HG03175 (cell line): ENCODE data around the gene CNTNAP1.
"Not testable (repeated sequence)": the region's sequence is repeated elsewhere in the genome, so short reads cannot be mapped to it uniquely, and the experiment has no call there.

Experiments used
- ATAC-seq: cut with Tn5 transposase; IDR thresholded peaks from one replicate; pipeline ENCODE4 v1.9.1; 2021; ENCODE audit warnings: mild to moderate bottlenecking, moderate library complexity; ENCODE audit not compliant: unreplicated experiment

Gene CNTNAP1

DNA sequence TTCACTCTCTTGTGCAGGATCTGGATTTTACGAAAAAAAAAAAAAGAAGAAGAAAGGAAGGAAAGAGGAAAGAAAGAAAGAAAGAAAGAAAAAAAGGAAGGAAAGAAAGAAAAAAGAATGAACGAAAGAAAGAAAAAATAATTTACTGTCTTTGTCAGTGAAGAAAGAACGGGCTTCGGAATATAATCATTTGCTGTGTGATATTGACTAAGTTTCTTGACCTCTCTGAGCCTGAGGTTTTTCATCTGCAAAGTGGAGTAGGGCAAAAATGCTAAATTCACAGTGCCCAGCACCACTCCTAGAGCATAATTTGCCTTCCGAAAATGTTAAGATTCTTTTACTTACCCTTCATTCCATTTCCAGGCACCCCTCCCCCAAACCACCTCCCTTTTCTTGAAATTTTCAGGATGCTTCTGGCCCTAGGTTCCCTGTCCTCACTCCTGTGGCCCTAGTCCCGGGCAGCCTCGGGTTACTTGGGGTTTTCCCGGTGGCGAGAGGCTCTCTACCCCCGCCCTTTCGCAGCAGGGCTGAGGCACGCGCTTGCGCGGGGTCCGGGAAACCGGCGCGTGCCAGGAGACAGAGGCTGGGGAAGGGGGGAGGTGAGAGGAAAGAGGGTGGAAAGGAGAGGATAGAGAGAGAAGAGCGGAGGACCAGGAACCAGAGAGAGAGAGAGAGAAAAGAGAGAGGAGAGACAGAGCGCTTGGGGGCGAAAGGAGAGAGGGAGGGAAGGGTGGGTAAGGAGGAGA lies at the start of gene CNTNAP1:
TSS of gene CNTNAP1 (plus strand) at position 556 of the 746 bp plus-strand sequence. CDS start 299 bp downstream, outside the sequence.
- ATAC-seq = no peak

DNA sequence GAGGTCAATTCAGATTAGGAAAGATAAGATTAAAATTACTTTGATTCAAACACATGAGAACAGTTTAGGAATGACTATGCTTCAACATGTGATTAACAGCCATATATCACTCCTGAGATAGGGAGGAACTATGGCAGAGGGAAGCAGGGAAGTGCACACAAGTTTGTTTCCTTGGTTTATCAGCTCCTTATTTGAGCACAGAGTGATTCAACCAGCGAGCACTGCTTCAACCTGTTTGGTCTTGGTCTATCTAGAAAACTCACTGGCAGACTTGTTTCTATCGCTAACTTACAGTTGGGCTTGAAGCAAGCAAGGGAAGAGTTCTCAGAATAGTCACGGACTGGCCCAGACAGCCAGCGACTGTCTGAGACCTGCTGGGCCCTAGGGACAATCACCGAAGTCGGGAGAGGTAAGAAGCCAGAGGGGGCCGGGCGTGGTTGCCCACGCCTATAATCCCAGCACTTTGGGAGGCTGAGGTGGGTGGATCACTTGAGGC lies 49.3 kb upstream of the CNTNAP1 start:
- ATAC-seq = no peak

GRCh38 chr17:42639525-42640113 lies 42.7 kb upstream of the CNTNAP1 start:
- no peak for ATAC-seq

DNA sequence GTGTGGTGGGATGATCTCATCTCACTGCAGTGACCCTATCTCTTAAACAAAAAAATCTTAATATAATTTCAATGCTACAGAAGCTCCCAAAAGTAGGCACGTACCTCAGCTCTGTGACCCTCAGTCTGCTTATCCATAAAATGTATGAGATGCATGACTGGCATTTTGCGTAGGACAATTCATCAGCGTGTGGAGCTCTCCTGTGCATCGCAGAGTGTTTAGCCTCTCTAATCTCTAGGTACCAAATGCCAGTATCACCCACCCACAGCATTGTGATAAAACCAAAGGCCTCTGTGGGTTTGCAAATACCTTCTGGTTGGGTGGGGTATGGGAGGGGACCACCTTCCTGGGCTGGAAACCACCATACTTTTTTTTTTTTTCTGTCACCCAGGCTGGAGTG lies 42.2 kb upstream of the CNTNAP1 start:
- no peak for ATAC-seq

DNA sequence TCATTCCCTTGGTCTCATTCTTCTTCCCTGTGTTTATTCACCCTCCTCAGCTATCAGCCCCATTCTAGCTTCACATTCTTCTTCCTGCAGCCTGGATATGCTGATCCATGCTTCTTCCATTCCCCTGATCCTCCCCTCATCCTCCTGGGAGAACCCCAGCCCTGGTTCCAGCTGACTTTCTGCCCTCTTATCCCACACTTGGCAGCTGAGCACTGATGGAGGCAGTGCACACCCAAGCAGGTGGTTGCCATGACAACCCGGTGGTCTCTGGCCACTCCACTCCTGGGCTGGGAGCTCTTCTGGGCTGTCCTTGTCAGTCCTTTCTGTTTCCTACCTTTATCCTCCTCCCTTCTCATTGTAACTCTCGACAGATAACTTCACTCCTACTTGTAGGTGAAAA lies 40.0 kb upstream of the CNTNAP1 start:
- no peak for ATAC-seq

DNA sequence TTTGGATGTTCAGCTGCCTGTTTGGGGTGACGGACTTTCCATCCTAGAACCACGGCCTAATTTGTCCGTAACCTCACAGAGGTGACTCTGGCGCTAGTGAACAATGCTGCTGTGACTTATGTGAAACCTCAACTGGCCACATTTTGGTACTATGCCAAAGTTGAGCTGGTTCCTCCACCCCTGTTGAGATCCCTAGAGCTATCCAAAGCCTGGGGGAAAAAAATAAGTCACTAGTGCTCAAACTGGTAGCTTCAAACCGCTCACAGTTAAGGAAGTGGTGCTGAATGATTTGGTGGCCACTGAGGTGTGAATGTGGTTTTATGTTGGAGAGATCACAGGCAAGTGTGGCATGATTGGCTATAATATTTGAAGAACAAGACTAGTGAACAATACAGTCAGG lies 34.6 kb upstream of the CNTNAP1 start:
- ATAC-seq = no peak

DNA sequence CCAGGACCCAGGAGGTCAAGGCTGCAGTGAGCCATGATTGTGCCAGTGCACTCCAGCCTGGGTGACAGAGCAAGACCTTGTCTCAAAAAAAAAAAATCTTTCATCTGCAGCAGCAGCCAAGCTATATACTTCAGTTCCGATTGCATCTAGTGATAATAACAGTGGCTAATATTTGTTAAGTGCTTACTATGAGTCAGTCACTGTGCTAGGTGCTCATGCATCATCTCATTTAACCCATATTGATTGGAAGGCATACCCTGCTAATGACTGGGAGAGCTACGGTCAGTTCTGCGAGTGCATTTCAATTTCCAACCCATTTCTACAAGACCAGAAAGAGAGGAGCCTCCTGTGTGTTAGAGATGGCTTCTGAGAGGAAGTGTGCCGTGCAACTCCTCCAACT lies 30.9 kb upstream of the CNTNAP1 start:
- ATAC-seq = no peak

DNA sequence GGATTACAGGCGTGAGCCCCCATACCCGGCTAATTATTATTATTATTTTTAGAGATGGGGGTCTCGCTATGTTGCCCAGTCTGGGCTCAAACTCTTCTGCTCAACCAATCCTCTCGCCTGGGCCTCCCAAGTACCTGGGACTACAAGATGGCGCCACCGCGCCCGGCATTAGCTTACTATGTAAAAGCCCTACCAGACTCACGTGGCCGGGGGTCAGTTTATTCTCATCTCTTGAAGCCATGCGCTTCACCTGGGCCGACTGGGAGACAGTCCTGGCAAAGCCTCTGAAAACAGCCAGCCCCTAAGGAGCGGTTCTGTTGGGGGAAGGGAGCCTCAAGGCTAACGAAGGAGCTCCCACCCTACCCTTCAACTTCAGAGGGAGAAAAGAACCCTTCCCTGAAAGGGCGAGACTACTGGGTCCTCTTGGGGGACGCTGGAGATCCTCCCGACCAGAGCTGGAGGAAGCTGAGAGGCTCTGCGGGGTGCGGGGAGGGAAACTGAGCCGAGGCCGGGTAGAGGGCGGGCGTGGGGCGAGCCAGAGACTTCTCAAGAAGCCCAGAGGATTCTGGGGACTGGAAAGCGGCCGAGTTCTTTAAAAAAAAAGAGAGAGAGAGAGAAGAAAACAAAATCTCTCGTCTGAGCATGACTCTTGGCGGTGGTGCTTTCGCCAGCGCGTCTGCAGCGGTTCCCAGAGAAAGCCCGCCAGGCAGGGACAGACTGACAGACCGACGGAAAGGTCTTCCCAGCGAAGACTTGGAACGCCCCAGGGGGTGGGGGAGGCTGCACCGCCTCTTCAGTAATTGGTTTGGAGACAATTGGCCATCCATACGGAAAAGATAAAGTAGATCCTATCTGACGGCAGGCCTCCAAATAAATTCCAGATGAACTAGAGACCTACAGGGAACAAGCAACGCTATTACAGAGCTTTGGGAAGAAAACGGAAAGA lies 28.9 kb upstream of the CNTNAP1 start:
- no peak for ATAC-seq

DNA sequence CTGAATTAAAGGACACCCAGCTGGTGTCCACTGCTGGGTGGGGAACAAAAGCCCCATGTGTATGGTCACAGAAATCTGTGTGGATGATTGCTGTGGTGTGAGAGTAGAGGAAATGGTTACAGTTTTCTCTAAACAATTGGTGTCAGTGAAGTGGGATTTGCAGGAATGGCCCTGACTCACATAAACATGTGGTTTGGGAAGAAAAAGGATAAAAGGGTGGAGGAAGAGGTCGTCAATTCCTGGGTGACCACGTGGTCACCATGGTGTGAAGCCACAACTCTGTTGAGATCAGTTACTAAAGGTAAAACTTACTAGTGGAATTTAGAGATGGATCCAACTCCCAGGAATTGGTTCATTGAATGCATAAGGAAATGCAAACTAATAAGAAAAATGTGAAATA lies 26.8 kb upstream of the CNTNAP1 start:
- ATAC-seq = no peak

GRCh38 chr17:42657824-42658588 lies 24.3 kb upstream of the CNTNAP1 start:
- ATAC-seq = no peak

DNA sequence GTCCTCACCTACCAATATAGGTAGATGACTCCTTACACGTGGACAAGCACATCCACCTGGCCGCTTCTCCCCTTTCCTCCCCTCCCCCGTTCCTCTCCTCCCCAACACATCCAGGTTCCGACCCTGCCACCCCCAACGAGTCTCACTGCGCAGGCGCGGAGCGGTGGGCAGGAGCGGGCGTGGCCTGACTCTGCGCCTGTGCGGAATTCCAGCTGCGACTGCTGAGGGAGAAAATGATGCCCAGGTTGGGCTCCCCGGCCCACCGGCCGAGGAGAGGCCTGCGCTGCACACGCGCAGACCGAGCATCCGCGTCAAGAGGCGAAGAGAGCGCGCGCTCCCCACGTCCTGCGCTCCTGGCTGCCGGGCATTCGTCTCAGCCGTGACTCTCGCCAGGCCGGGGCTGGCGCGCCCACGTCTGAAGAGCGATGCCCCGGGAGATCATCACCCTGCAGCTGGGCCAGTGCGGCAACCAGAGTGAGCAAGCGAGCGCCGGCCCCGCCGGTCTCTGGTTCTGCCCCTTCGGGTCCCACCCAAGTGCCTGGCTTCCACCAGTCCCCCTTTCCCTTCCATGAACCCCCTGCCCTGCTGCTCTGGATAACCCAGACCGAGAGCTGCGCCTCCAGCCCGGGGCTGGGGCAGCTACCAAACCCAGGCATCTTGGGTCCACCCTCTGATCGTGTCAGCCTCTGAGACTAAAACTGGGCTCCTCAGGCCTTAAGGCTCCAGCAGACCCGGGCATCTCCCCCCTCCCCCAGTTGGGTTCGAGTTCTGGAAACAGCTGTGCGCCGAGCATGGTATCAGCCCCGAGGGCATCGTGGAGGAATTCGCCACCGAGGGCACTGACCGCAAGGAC lies 23.0 kb upstream of the CNTNAP1 start, which contains the start of gene TUBG2:
TSS of gene TUBG2 (plus strand) at position 206 of the 853 bp plus-strand sequence. CDS start at position 426, 220 bp downstream.
- peak; percentile 44 for ATAC-seq

GRCh38 chr17:42659932-42660274 lies 22.4 kb upstream of the CNTNAP1 start:
- ATAC-seq = not testable (repeated sequence)

DNA sequence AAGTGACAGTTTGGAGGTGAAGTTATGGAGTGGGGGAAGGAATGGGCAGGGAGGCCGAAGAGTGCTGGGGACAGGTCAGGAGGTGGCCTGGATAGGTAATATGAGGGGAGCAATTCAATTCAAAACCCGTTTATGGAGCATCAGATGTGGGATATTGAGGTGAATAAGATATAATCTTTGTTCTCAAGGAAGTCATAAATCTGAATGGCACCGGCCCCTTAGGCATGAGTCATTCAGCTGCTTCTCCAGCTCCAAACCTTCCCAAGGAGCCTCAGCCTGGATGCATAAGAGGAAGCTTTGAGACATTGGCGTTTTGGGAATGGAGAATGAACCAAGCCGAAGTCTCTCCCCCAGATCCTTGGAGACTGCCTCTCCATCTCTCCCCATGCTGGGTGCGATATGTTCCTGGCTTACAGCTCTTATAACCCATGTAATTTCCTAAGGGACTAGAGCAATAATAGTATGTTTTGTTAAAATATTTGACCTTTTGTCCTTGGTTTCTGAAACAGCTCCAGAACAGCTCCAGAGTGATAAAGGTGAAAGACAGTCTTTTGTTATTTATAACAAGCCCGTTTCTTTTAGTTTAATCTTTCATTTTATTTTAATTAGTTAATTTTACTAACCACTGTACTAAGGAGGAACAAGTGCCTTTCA lies 21.5 kb upstream of the CNTNAP1 start:
- ATAC-seq = no peak

DNA sequence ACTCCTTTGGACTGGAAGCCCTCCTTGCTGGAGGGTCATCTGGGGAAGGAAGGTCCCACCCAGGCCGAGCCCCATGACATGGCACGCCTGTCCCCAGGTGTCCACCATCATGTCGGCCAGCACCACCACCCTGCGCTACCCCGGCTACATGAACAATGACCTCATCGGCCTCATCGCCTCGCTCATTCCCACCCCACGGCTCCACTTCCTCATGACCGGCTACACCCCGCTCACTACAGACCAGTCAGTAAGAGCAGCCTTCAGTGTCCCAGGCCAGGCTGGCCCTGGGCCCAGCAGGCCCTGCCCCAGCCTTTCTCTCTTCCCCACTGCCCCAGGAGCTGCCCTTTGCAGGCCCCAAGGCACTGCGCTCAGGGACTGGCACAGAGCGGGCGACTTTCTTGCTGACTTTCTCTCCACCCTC lies 16.7 kb upstream of the CNTNAP1 start:
- ATAC-seq = no peak

DNA sequence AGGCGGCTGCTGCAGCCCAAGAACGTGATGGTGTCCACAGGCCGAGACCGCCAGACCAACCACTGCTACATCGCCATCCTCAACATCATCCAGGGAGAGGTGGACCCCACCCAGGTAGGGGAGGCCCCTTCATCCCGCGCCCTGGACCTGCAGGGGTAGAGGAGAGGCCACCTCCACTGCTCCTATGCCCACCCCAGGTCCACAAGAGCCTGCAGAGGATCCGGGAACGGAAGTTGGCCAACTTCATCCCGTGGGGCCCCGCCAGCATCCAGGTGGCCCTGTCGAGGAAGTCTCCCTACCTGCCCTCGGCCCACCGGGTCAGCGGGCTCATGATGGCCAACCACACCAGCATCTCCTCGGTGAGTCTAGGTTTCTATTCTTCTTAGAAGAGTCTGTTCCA lies 16.2 kb upstream of the CNTNAP1 start:
- ATAC-seq = not testable (repeated sequence)

DNA sequence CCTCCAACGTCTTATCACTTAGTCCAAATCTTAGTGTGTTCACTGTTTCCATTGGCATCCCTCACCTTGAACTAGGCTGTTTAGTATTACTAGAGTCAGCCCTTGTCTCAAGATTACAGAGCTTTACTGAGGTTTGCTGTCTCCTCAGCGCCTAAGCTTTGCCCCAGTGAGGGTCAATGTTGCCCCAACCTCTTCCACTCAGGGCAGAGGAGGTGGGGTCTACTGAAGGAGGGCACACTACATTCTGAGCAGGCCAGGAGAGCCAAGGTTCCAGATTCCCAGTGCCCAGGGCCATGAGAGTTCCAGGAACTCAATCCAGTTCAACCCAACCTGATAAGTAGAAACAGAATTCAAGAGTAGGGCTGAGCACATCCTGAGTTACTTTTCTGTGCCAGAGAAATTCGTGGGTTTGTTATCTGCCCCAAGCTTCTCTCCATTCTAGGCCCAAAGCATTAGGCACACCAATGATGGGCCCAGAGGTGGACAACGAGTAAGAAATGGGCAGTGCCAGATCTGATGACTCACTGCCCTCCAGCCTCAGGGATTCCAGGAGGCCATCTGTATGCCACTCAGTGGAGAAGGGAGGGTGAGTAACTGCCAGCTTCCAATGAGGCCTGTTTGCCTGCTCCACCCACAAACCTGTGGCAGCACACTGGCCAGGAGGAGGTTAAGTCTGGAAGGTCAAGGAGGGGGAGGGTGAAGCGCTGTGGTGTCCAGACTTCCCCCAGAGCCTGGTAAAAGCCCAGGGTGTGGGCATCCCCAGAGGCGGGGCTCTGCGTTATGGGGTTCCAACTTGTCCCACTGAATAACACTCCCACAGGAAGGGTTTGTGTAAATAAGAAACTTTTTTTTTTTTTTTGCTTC lies 15.0 kb upstream of the CNTNAP1 start:
- ATAC-seq = no peak

- no peak for ATAC-seq
These were observed 12.7 kb upstream of the CNTNAP1 start for GRCh38 chr17:42669705-42669976.

DNA sequence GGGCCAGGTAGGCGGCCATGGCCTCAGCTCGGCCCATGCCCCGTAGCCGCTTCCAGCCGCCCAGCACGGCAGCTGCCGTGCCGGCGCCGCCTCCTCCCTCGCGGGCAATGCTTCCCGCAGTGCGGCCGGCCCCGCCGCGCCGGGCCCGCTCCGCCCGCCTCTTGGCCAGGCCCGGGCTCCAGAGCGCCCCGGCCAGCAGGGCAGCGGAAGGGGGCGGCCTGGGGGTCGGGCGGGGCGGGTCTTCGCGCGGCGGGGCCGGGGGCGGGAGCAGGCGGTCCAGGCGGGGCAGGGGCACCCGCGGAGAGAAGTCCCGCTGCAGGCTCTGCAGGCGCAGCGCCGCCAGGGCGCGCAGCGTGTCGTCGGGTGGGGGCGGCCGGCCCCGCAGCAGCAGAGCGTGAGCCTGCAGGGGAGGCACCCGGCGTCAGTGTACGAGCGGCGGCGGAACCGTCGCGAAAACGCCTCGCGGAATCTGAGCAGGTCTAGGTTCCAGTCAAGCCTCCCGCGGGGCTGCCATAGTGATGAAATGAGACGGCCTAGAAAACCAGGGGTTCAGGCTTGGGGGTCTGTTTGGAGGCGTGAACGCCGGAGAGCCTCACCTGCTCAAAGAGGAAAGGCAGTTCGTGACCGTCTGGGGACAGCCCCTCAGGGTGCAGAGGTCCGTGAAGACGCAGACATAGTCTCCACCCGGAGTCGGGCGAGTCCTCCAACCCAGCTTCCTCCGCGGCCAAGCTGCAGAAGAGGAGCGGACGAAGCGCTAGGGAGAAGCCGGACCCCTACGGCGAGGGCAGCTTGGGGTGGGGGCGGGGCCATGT lies 12.1 kb upstream of the CNTNAP1 start:
- no peak for ATAC-seq
